Hypothalamus (tissue), 51 donors: ENCODE results near the gene HOXB4.

ENCODE experiments used
- DNase-seq, 51 donors: peaks; one replicate each; lab custom pipeline; 2025; lab: John Stamatoyannopoulos, UW

HOXB4 gene

GRCh38 chr17:48561884-48562810, 16.0 kb downstream of the HOXB4 start:
- no peak for DNase-seq

GRCh38 chr17:48559840-48560817, 18.0 kb downstream of the HOXB4 start:
- no peak for DNase-seq

- DNase-seq, result no peak
Measured at GRCh38 chr17:48559122-48559839, 18.9 kb downstream of the HOXB4 start.

GRCh38 chr17:48558831-48559121, 19.4 kb downstream of the HOXB4 start:
- DNase-seq, result no peak

- DNase-seq, result no peak
Measured at GRCh38 chr17:48558057-48558830, 19.9 kb downstream of the HOXB4 start.

- DNase-seq, result no peak
Measured at GRCh38 chr17:48556576-48557401, 21.4 kb downstream of the HOXB4 start.

GRCh38 chr17:48556229-48556575, 21.9 kb downstream of the HOXB4 start:
- no peak for DNase-seq

- no peak for DNase-seq
Measured at GRCh38 chr17:48555258-48556228, 22.6 kb downstream of the HOXB4 start.

- DNase-seq, result no peak
Measured at GRCh38 chr17:48554412-48555257, 23.5 kb downstream of the HOXB4 start.

- DNase-seq, result no peak
Measured at GRCh38 chr17:48553826-48554225, 24.3 kb downstream of the HOXB4 start.

GRCh38 chr17:48553190-48553547, 25.0 kb downstream of the HOXB4 start:
- DNase-seq, result no peak

GRCh38 chr17:48552466-48553189, 25.5 kb downstream of the HOXB4 start:
- no peak for DNase-seq

- no peak for DNase-seq
Measured at GRCh38 chr17:48551596-48552465, 26.3 kb downstream of the HOXB4 start.

GRCh38 chr17:48551214-48551555, 27.0 kb downstream of the HOXB4 start:
- DNase-seq, result no peak

GRCh38 chr17:48550502-48551213, 27.5 kb downstream of the HOXB4 start:
- DNase-seq, result no peak
